ENCODE results near the gene NOP14. TPM values are rescaled to one million over a fixed set of nuclear protein-coding genes. Genes with fewer than 3 reads are reported as not detected.

NOP14 gene
- polyA plus RNA-seq, 1 of the 3 experiments (the other 2 are of a cell fraction) = 9.8 TPM

GRCh38 chr4:2923668-2924173 lies 39.5 kb downstream of the NOP14 start:
- Histone ChIP-seq H3F3A (replicated peaks; ENCODE audit: insufficient read depth) (no peaks in the 10 kb centered on the region), H3K9me2 (no peaks in the 10 kb centered on the region), H3K27ac (ENCODE audit: low read depth in 2 of 2, low read length in 1 of 2) (no peak overlapping the region), H3K79me2 (ENCODE audit: insufficient read depth) (peaks cover 44% of the 10 kb centered on the region), H4K20me1 (ENCODE audit: insufficient read depth) (peaks cover 28% of the 10 kb centered on the region), H2AFZ (ENCODE audit: low read depth) (no peak overlapping the region), H3K36me3 (replicated peaks in 1 of 2; ENCODE audit: control insufficient read depth in 1 of 2, insufficient read depth in 2 of 2, low read length in 1 of 2) (peaks cover 39 to 51% of the 10 kb centered on the region in 2 experiments), H3K9me3 (no peaks in the 10 kb centered on the region), H3K4me2 (no peak overlapping the region), H3K9ac (no peak overlapping the region), H3K27me3 (ENCODE audit: insufficient read depth) (no peaks in the 10 kb centered on the region), H3K4me3 (ENCODE audit: low read depth in 2 of 2, low read length in 1 of 2) (no peak overlapping the region), H3K4me1 (ENCODE audit: control insufficient read depth in 1 of 2, insufficient read depth in 2 of 2, low read depth in 1 of 2, low read length in 1 of 2) (no peaks in the 10 kb centered on the region; a peak in 1 of 4 replicates)
- TF ChIP-seq GATA2 (CRISPR knock-in tag; IDR thresholded peaks at IDR 0.05) (no peak), CHD2 (IDR thresholded peaks at IDR 0.05; ENCODE audit: low read length, partially characterized antibody) (no peak), MXI1 (IDR thresholded peaks at IDR 0.05; ENCODE audit: low read depth, low read length) (no peak), RFX5 (IDR thresholded peaks at IDR 0.05; ENCODE audit: low read length) (no peak), YY1 (IDR thresholded peaks at IDR 0.05; ENCODE audit: low read depth) (no peak), SIN3A (IDR thresholded peaks at IDR 0.05; ENCODE audit: borderline replicate concordance, low read depth, low read length) (no peak), ELF1 (IDR thresholded peaks at IDR 0.05) (no peak), EP300 (IDR thresholded peaks at IDR 0.05; ENCODE audit: borderline replicate concordance in 1 of 2, low read depth in 1 of 2, low read length in 1 of 2) (no peak), USF2 (IDR thresholded peaks at IDR 0.05; ENCODE audit: borderline replicate concordance, low read depth, low read length) (no peak), RXRA (IDR thresholded peaks at IDR 0.05; ENCODE audit: borderline replicate concordance, low read depth) (no peak), EZH2phosphoT487 (IDR thresholded peaks at IDR 0.05; ENCODE audit: borderline replicate concordance, low read depth) (no peak), NRF1 (IDR thresholded peaks at IDR 0.05; ENCODE audit: low read depth, low read length) (no peak), USF1 (IDR thresholded peaks at IDR 0.05; ENCODE audit: borderline replicate concordance, low read depth) (no peak), NFIC (IDR thresholded peaks at IDR 0.05; ENCODE audit: borderline replicate concordance) (no peak), FOXJ3 (CRISPR knock-in tag; IDR thresholded peaks at IDR 0.05) (no peak), JUND (IDR thresholded peaks at IDR 0.05) (no peak)
- 98% methylated on average over 16 of the region's 16 CpGs for WGBS (ENCODE audit: low lambda C conversion rate)
- POLR2A ChIA-PET = no interaction called here
- CTCF ChIA-PET = interaction anchor here (1.3 kb wide), 1 partner anchor 9 kb away, joined by 3 read pairs; no protein-coding TSS in a partner anchor
- DNase-seq = no peak

- H3K9ac ChIP-seq = no peak overlapping the region
- H4K20me1 ChIP-seq (ENCODE audit: insufficient read depth) = peaks cover 28% of the 10 kb centered on the region
- no peaks in the 10 kb centered on the region; a peak in 1 of 4 replicates for H3K4me1 ChIP-seq (ENCODE audit: control insufficient read depth in 1 of 2, insufficient read depth in 2 of 2, low read depth in 1 of 2, low read length in 1 of 2)
- no peak overlapping the region; a peak in 1 of 4 replicates for H3K27ac ChIP-seq (ENCODE audit: low read depth in 2 of 2, low read length in 1 of 2)
- H3K9me2 ChIP-seq = no peaks in the 10 kb centered on the region
- peaks cover 49% of the 10 kb centered on the region for H3K79me2 ChIP-seq (ENCODE audit: insufficient read depth)
- no peaks in the 10 kb centered on the region for H3F3A ChIP-seq (replicated peaks; ENCODE audit: insufficient read depth)
- no peaks in the 10 kb centered on the region for H3K27me3 ChIP-seq (ENCODE audit: insufficient read depth)
- CTCF ChIA-PET = interaction anchor here (1.3 kb wide), 1 partner anchor 8 kb away, joined by 3 read pairs; no protein-coding TSS in a partner anchor
- 95% methylated on average over 7 of the region's 10 CpGs for WGBS (ENCODE audit: low lambda C conversion rate)
- no peaks in the 10 kb centered on the region for H3K9me3 ChIP-seq
- peaks cover 39 to 45% of the 10 kb centered on the region in 2 experiments for H3K36me3 ChIP-seq (replicated peaks in 1 of 2; ENCODE audit: control insufficient read depth in 1 of 2, insufficient read depth in 2 of 2, low read length in 1 of 2)
- no peak for DNase-seq
- H3K4me3 ChIP-seq (ENCODE audit: low read depth in 2 of 2, low read length in 1 of 2) = no peak overlapping the region
- no peak overlapping the region for H3K4me2 ChIP-seq
- POLR2A ChIA-PET = no interaction called here
- H2AFZ ChIP-seq (ENCODE audit: low read depth) = no peak overlapping the region
- TF ChIP-seq FOXM1 (IDR thresholded peaks at IDR 0.05; ENCODE audit: low read depth) = no peak
- TF ChIP-seq TAF1 (IDR thresholded peaks at IDR 0.05; ENCODE audit: borderline replicate concordance, low read depth, low read length) = no peak
- TF ChIP-seq USF1 (IDR thresholded peaks at IDR 0.05; ENCODE audit: borderline replicate concordance, low read depth) = no peak
- no peak for TF ChIP-seq REST (IDR thresholded peaks at IDR 0.05; ENCODE audit: low read depth, low read length)
- TF ChIP-seq RCOR1 (IDR thresholded peaks at IDR 0.05; ENCODE audit: low read length) = no peak
- no peak for TF ChIP-seq PBX3 (IDR thresholded peaks at IDR 0.05)
- TF ChIP-seq FOSL2 (IDR thresholded peaks at IDR 0.05; ENCODE audit: borderline replicate concordance, low read depth) = no peak
- TF ChIP-seq GATA2 (CRISPR knock-in tag; IDR thresholded peaks at IDR 0.05) = no peak
These were observed 40.1 kb downstream of the NOP14 start for GRCh38 chr4:2923141-2923551.

Measured in SK-N-SH (cell line).